ENCODE data around the gene HOXC5. TPM values are rescaled to one million over a fixed set of nuclear protein-coding genes. Genes with fewer than 3 reads are reported as not detected.

The HOXC5 gene
- total and polyA plus RNA-seq, 4 experiments from 2014 or later, result not detected

- no peak overlapping the region for H3K27ac ChIP-seq (ENCODE audit: low read depth, low read length)
- H3K4me1 ChIP-seq (ENCODE audit: insufficient read depth, low read length), result peaks cover 10% of the 10 kb centered on the region
- no peaks in the 10 kb centered on the region for H3K9me3 ChIP-seq (ENCODE audit: control insufficient read depth in 1 of 2, low read length in 2 of 2)
- H3K4me3 ChIP-seq (ENCODE audit: low read length in 2 of 2), result no peak overlapping the region
- H3K27me3 ChIP-seq (ENCODE audit: insufficient read depth, low read length), result peaks cover 45% of the 10 kb centered on the region
- Mint-ChIP-seq H3K4me3 (no peak overlapping the region), H3K36me3 (peaks cover 0 to 1% of the 10 kb centered on the region in 2 donors), H3K27ac (no peak overlapping the region), H3K4me1 (peaks cover 6 to 15% (median 9%) of the 10 kb centered on the region in 4 donors), H3K27me3 (peaks cover 45 to 65% of the 10 kb centered on the region in 2 donors), H3K9me3 (no peaks in the 10 kb centered on the region)
- H3K36me3 ChIP-seq (ENCODE audit: insufficient read depth, low read length), result no peaks in the 10 kb centered on the region
- POLR2A ChIA-PET (ENCODE audit: partially characterized antibody), result no interaction called here
- no peak for DNase-seq
- intact Hi-C loops (cut with micrococcal nuclease), result no loop called here
- CTCF ChIA-PET (ENCODE audit: partially characterized antibody), result no interaction called here
Measured at GRCh38 chr12:54020591-54021405, 12.1 kb upstream of the HOXC5 start.

GRCh38 chr12:54021432-54022013, 11.3 kb upstream of the HOXC5 start:
- intact Hi-C loops (cut with micrococcal nuclease), result no loop called here
- ChIA-PET POLR2A (ENCODE audit: partially characterized antibody) (no interaction called here), CTCF (ENCODE audit: partially characterized antibody) (interaction anchor here (1.3 to 2.8 kb wide), 2 partner anchors 11 to 186 kb away, joined by 3 to 12 read pairs; partner anchors contain the start of gene HOXC5)
- Histone ChIP-seq H3K9me3 (ENCODE audit: control insufficient read depth in 1 of 2, low read length in 2 of 2) (no peaks in the 10 kb centered on the region), H3K36me3 (ENCODE audit: insufficient read depth, low read length) (no peaks in the 10 kb centered on the region), H3K27me3 (ENCODE audit: insufficient read depth, low read length) (peaks cover 47% of the 10 kb centered on the region), H3K27ac (ENCODE audit: low read depth, low read length) (no peak overlapping the region), H3K4me3 (ENCODE audit: low read length in 2 of 2) (no peak overlapping the region), H3K4me1 (ENCODE audit: insufficient read depth, low read length) (peaks cover 10% of the 10 kb centered on the region)
- H3K27ac Mint-ChIP-seq, result no peak overlapping the region
- no peak for DNase-seq
- H3K9me3 Mint-ChIP-seq, result no peaks in the 10 kb centered on the region
- H3K36me3 Mint-ChIP-seq, result peaks cover 0 to 1% of the 10 kb centered on the region in 2 donors
- H3K4me3 Mint-ChIP-seq, result no peak overlapping the region
- peaks cover 49 to 70% of the 10 kb centered on the region in 2 donors for H3K27me3 Mint-ChIP-seq
- H3K4me1 Mint-ChIP-seq, result peaks cover 7 to 17% (median 11%) of the 10 kb centered on the region in 4 donors

GRCh38 chr12:54022960-54023884, 9.6 kb upstream of the HOXC5 start:
- Histone ChIP-seq H3K4me1 (ENCODE audit: insufficient read depth, low read length) (peaks cover 2% of the 10 kb centered on the region), H3K4me3 (ENCODE audit: low read length in 2 of 2) (no peak overlapping the region), H3K36me3 (ENCODE audit: insufficient read depth, low read length) (no peaks in the 10 kb centered on the region), H3K27me3 (ENCODE audit: insufficient read depth, low read length) (peaks cover 54% of the 10 kb centered on the region), H3K9me3 (ENCODE audit: control insufficient read depth in 1 of 2, low read length in 2 of 2) (no peaks in the 10 kb centered on the region), H3K27ac (ENCODE audit: low read depth, low read length) (no peak overlapping the region)
- H3K9me3 Mint-ChIP-seq, result no peaks in the 10 kb centered on the region
- no peaks in the 10 kb centered on the region for H3K36me3 Mint-ChIP-seq
- ChIA-PET CTCF (ENCODE audit: partially characterized antibody) (interaction anchor here (1.0 to 2.8 kb wide), 4 partner anchors 9 to 193 kb away, joined by 3 to 12 read pairs (median 4); partner anchors contain the start of genes HOXC5 and HOXC8), POLR2A (ENCODE audit: partially characterized antibody) (no interaction called here)
- H3K27ac Mint-ChIP-seq, result no peak overlapping the region
- H3K27me3 Mint-ChIP-seq, result peaks cover 49 to 76% of the 10 kb centered on the region in 2 donors
- H3K4me3 Mint-ChIP-seq, result no peak overlapping the region
- H3K4me1 Mint-ChIP-seq, result peaks cover 2 to 19% (median 5%) of the 10 kb centered on the region in 4 donors
- intact Hi-C loops (cut with micrococcal nuclease), result no loop called here
- no peak for DNase-seq

- H3K36me3 ChIP-seq (ENCODE audit: insufficient read depth, low read length), result no peaks in the 10 kb centered on the region
- ChIA-PET CTCF (ENCODE audit: partially characterized antibody) (interaction anchor here (1.2 to 2.8 kb wide), 2 partner anchors 8 to 19 kb away, joined by 3 to 12 read pairs; partner anchors contain the start of gene HOXC5), POLR2A (ENCODE audit: partially characterized antibody) (no interaction called here)
- H3K4me3 ChIP-seq (ENCODE audit: low read length in 2 of 2), result no peak overlapping the region
- intact Hi-C loops (cut with micrococcal nuclease), result no loop called here
- no peaks in the 10 kb centered on the region for H3K9me3 Mint-ChIP-seq
- no peaks in the 10 kb centered on the region for H3K36me3 Mint-ChIP-seq
- peaks cover 57% of the 10 kb centered on the region for H3K27me3 ChIP-seq (ENCODE audit: insufficient read depth, low read length)
- no peaks in the 10 kb centered on the region for H3K4me1 ChIP-seq (ENCODE audit: insufficient read depth, low read length)
- no peak for DNase-seq
- H3K27ac Mint-ChIP-seq, result no peak overlapping the region
- peaks cover 55 to 79% of the 10 kb centered on the region in 2 donors for H3K27me3 Mint-ChIP-seq
- H3K9me3 ChIP-seq (ENCODE audit: control insufficient read depth in 1 of 2, low read length in 2 of 2), result no peaks in the 10 kb centered on the region
- no peak overlapping the region for H3K4me3 Mint-ChIP-seq
- no peak overlapping the region for H3K27ac ChIP-seq (ENCODE audit: low read depth, low read length)
- peaks cover 5 to 26% (median 9%) of the 10 kb centered on the region in 4 donors for H3K4me1 Mint-ChIP-seq
Measured at GRCh38 chr12:54024127-54024526, 8.7 kb upstream of the HOXC5 start.

GRCh38 chr12:54024581-54025305, 8.1 kb upstream of the HOXC5 start:
- Histone ChIP-seq H3K36me3 (ENCODE audit: insufficient read depth, low read length) (no peaks in the 10 kb centered on the region), H3K9me3 (ENCODE audit: control insufficient read depth in 1 of 2, low read length in 2 of 2) (no peaks in the 10 kb centered on the region), H3K27ac (ENCODE audit: low read depth, low read length) (no peak overlapping the region), H3K4me1 (ENCODE audit: insufficient read depth, low read length) (no peaks in the 10 kb centered on the region), H3K4me3 (ENCODE audit: low read length in 2 of 2) (no peak overlapping the region), H3K27me3 (ENCODE audit: insufficient read depth, low read length) (peaks cover 60% of the 10 kb centered on the region)
- Mint-ChIP-seq H3K9me3 (peaks cover 0 to 2% (median 0%) of the 10 kb centered on the region in 8 donors), H3K4me1 (peaks cover 5 to 30% (median 13%) of the 10 kb centered on the region in 4 donors), H3K4me3 (no peak overlapping the region), H3K36me3 (no peaks in the 10 kb centered on the region), H3K27me3 (peaks cover 57 to 78% of the 10 kb centered on the region in 2 donors), H3K27ac (no peak overlapping the region)
- DNase-seq, result no peak
- CTCF ChIA-PET (ENCODE audit: partially characterized antibody), result interaction anchor here (1.1 to 2.8 kb wide), 2 partner anchors 8 to 178 kb away, joined by 3 to 12 read pairs; partner anchors contain the start of gene HOXC5
- POLR2A ChIA-PET (ENCODE audit: partially characterized antibody), result no interaction called here
- intact Hi-C loops (cut with micrococcal nuclease), result no loop called here

- Mint-ChIP-seq H3K27me3 (peaks cover 60 to 74% of the 10 kb centered on the region in 2 donors), H3K36me3 (no peaks in the 10 kb centered on the region), H3K4me3 (no peak overlapping the region), H3K9me3 (peaks cover 0 to 5% (median 0%) of the 10 kb centered on the region in 8 donors), H3K27ac (no peak overlapping the region), H3K4me1 (peaks cover 7 to 32% (median 12%) of the 10 kb centered on the region in 4 donors)
- H3K4me3 ChIP-seq (ENCODE audit: low read length in 2 of 2), result no peak overlapping the region
- H3K4me1 ChIP-seq (ENCODE audit: insufficient read depth, low read length), result no peaks in the 10 kb centered on the region
- H3K36me3 ChIP-seq (ENCODE audit: insufficient read depth, low read length), result no peaks in the 10 kb centered on the region
- CTCF ChIA-PET (ENCODE audit: partially characterized antibody), result interaction anchor here (1.1 to 1.3 kb wide), 2 partner anchors 25 to 177 kb away, joined by 3 read pairs; partner anchors contain the start of gene HOXC9
- H3K27me3 ChIP-seq (ENCODE audit: insufficient read depth, low read length), result peaks cover 65% of the 10 kb centered on the region
- POLR2A ChIA-PET (ENCODE audit: partially characterized antibody), result no interaction called here
- no peak overlapping the region for H3K27ac ChIP-seq (ENCODE audit: low read depth, low read length)
- no peak for DNase-seq
- intact Hi-C loops (cut with micrococcal nuclease), result loop anchor here (2.0 kb wide), 1 partner anchor 19 kb away; no protein-coding TSS in a partner anchor
- no peaks in the 10 kb centered on the region for H3K9me3 ChIP-seq (ENCODE audit: control insufficient read depth in 1 of 2, low read length in 2 of 2)
Measured at GRCh38 chr12:54025499-54026405, 7.1 kb upstream of the HOXC5 start.
